ENCODE measurements around the gene PAX5. TPM values are rescaled to one million over a fixed set of nuclear protein-coding genes. Genes with fewer than 3 reads are reported as not detected.

Gene PAX5
- total RNA-seq, 1 experiment from 2014 or later, result 0.39 TPM

DNA sequence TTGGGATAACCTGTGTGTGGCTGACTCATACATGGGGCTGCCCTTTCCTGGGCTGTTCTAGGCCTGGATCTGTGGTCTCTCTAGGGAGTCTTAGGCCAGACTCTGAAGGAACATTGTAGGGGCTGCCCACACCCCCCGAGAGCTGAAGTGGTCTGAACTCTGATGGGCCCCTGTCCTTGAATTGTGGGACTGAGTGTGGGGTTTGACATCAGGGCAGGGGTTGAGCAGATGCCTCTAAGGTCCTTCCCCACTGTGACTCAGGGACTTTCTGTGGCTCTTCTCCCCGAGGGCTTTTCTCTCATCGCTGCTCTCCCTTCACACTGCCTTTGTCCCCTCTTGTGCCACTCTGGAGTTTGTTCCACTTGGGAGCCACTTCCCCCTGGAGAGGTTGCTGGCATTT lies 246.4 kb downstream of the PAX5 start:
- Mint-ChIP-seq H3K4me3 (no peak overlapping the region), H3K36me3 (ENCODE audit: insufficient read depth in 1 of 3, low read depth in 3 of 3) (no peaks in the 10 kb centered on the region), H3K9me3 (no peaks in the 10 kb centered on the region), H3K27me3 (ENCODE audit: low read depth) (peaks cover 29% of the 10 kb centered on the region), H3K4me1 (peaks cover 5 to 7% of the 10 kb centered on the region in 2 experiments), H3K27ac (no peak overlapping the region; a peak in 1 of 7 replicates)
- Histone ChIP-seq H4K91ac (ENCODE audit: insufficient read length, low read depth, low read length) (no peak overlapping the region), H2AFZ (ENCODE audit: low read length) (no peak overlapping the region), H2BK20ac (ENCODE audit: low read depth, low read length, poor library complexity, severe bottlenecking) (no peak overlapping the region), H2BK15ac (ENCODE audit: low read depth, low read length) (no peak overlapping the region), H3K9ac (ENCODE audit: extremely low read depth, insufficient read length, low read length) (no peak overlapping the region), H2BK120ac (ENCODE audit: low read depth, low read length, poor library complexity, severe bottlenecking) (no peak overlapping the region), H3K79me1 (ENCODE audit: insufficient read depth, low read depth, low read length, poor library complexity, severe bottlenecking) (no peaks in the 10 kb centered on the region), H3K14ac (ENCODE audit: insufficient read depth, low read length) (no peak overlapping the region), H4K20me1 (ENCODE audit: control insufficient read depth, insufficient read depth, insufficient read length) (no peaks in the 10 kb centered on the region), H3K18ac (ENCODE audit: insufficient read length, low read depth, low read length) (no peak overlapping the region), H2AK5ac (ENCODE audit: insufficient read length, low read length) (no peak overlapping the region), H3K23me2 (ENCODE audit: insufficient read length, low read depth, low read length, poor library complexity, severe bottlenecking) (no peaks in the 10 kb centered on the region), H4K5ac (ENCODE audit: insufficient read length, low read depth, low read length) (no peak overlapping the region), H3K56ac (ENCODE audit: insufficient read length, low read depth, low read length) (no peak overlapping the region), H3K23ac (ENCODE audit: insufficient read length, low read depth, low read length) (no peak overlapping the region), H3K4me2 (ENCODE audit: insufficient read depth, insufficient read length, low read length) (no peak overlapping the region), H2BK5ac (ENCODE audit: insufficient read length, low read length) (no peak overlapping the region), H3K79me2 (ENCODE audit: insufficient read depth, low read length) (no peaks in the 10 kb centered on the region), H4K8ac (replicated peaks; ENCODE audit: insufficient read length, low read depth, low read length) (no peak overlapping the region), H3K4me1 (ENCODE audit: insufficient read depth, low read length) (no peaks in the 10 kb centered on the region), H3T11ph (ENCODE audit: low read length) (no peak overlapping the region), H3K27ac (ENCODE audit: insufficient read length, low read depth, low read length) (no peak overlapping the region), H3K9me3 (ENCODE audit: control insufficient read depth, low read depth, low read length) (no peaks in the 10 kb centered on the region), H3K4ac (ENCODE audit: low read depth, low read length) (no peak overlapping the region), H2BK12ac (ENCODE audit: insufficient read length, low read depth, low read length) (no peak overlapping the region), H3K27me3 (ENCODE audit: insufficient read depth, low read length) (no peaks in the 10 kb centered on the region)
- no CpG with 5 or more reads among the region's 3 CpGs for WGBS (ENCODE audit: extremely low coverage, insufficient read length, low lambda C conversion rate)
- no peak for DNase-seq
- TF ChIP-seq, protein P1, sequence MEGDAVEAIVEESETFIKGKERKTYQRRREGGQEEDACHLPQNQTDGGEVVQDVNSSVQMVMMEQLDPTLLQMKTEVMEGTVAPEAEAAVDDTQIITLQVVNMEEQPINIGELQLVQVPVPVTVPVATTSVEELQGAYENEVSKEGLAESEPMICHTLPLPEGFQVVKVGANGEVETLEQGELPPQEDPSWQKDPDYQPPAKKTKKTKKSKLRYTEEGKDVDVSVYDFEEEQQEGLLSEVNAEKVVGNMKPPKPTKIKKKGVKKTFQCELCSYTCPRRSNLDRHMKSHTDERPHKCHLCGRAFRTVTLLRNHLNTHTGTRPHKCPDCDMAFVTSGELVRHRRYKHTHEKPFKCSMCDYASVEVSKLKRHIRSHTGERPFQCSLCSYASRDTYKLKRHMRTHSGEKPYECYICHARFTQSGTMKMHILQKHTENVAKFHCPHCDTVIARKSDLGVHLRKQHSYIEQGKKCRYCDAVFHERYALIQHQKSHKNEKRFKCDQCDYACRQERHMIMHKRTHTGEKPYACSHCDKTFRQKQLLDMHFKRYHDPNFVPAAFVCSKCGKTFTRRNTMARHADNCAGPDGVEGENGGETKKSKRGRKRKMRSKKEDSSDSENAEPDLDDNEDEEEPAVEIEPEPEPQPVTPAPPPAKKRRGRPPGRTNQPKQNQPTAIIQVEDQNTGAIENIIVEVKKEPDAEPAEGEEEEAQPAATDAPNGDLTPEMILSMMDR (conservative IDR thresholded peaks at IDR 0.05), result no peak

Small RNA genes within 50 kb of the gene (microRNA-seq; reads per million reads assigned to microRNA genes)
- gene MIR4475 (ENCODE audit: borderline microRNAs expressed) (not detected), gene MIR4476 (ENCODE audit: borderline microRNAs expressed) (not detected), gene MIR4540 (ENCODE audit: borderline microRNAs expressed) (not detected)

Other genes with a start within 250 kb of the PAX5 start
- gene ZCCHC7, start 86.3 kb upstream of the PAX5 start, total RNA-seq (2021), result 20.3 and 21.4 TPM in 2 replicates